Upper lobe of left lung (tissue), 6 donors: ENCODE measurements around the gene NPHP1. TPM values are rescaled to one million over a fixed set of nuclear protein-coding genes. Genes with fewer than 3 reads are reported as not detected.
A peak's percentile ranks its signal among the peaks of the same experiment; 100 is the strongest.

Source experiments
- ATAC-seq, 2 donors: fragments of 200-7000 bp; cut with Tn5 transposase; one replicate each; pipeline ENCODE4 v1.9.1; 2022; ENCODE audit warnings: mild to moderate bottlenecking in 2 of 2, moderate library complexity in 2 of 2; ENCODE audit not compliant: low FRiP score in 2 of 2
- DNase-seq, 2 donors: peaks; one replicate each; pipeline ENCODE4 v3.0.0-alpha.2; 2019 to 2020
- H3K27ac ChIP-seq, 4 donors: fragments of 200-600 bp; sonication (generic); one replicate each; pipeline ENCODE4 v1.5.1; 2016 to 2019
- H3K27me3 ChIP-seq, 4 donors: fragments of 200-600 bp; sonication (generic); one replicate each; pipeline ENCODE4 v1.5.1; 2017 to 2019
- H3K36me3 ChIP-seq, 4 donors: fragments of 200-600 bp; sonication (generic); one replicate each; pipeline ENCODE4 v1.5.1; 2016 to 2019
- H3K4me1 ChIP-seq, 4 donors: fragments of 200-600 bp; sonication (generic); one replicate each; pipeline ENCODE4 v1.5.1; 2018 to 2019
- H3K4me3 ChIP-seq, 4 donors: fragments of 200-600 bp; sonication (generic); one replicate each; pipeline ENCODE4 v1.5.1; 2017 to 2019; ENCODE audit warnings: mild to moderate bottlenecking in 2 of 4, moderate library complexity in 1 of 4
- H3K9me3 ChIP-seq, 4 donors: fragments of 200-600 bp; sonication (generic); one replicate each; pipeline ENCODE4 v1.5.1; 2018 to 2019
- EP300 ChIP-seq, 4 donors: sonication (generic); formaldehyde crosslinking; IDR thresholded peaks; one replicate each; pipeline ENCODE4 v1.5.1; 2017; ENCODE audit warnings: antibody characterized with exemption in 4 of 4, control low read depth in 2 of 4
- POLR2A ChIP-seq, 4 donors: fragments of 450-650 bp; IDR thresholded peaks; one replicate each; pipeline ENCODE4 v1.5.1; 2016 to 2017; ENCODE audit warnings: antibody characterized with exemption in 4 of 4, mild to moderate bottlenecking in 2 of 4
- POLR2AphosphoS5 ChIP-seq, 2 donors: sonication (generic); formaldehyde crosslinking; IDR thresholded peaks; one replicate each; pipeline ENCODE4 v1.5.1; 2017; ENCODE audit warnings: antibody characterized with exemption in 2 of 2
- WGBS, 2 donors: methylation state at CpG; one replicate each; pipeline ENCODE4 v1.1.5; 2017 to 2018; 5-methylcytosine and 5-hydroxymethylcytosine counted together
- total RNA-seq, 6 donors: library from RNA; depleted of rRNA in 4 of 6; stranded (reverse); fragments of >200 nt in 4 of 6; gene quantifications; one replicate each; pipeline versions ENCODE4 v1.1.0 to v1.2.1, GENCODE V29; 2016 to 2021
- TF ChIP-seq, protein P1 (sequence below), 6 experiments: fragments of 450-650 bp in 4 of 6; fragments of 200-600 bp in 2 of 6; sonication (generic) in 2 of 6; IDR thresholded peaks; one replicate each; pipeline ENCODE4 v1.5.1; 2016 to 2019; ENCODE audit warnings: antibody characterized with exemption in 6 of 6
- donor health status: DM: no; HTN: no; CAD: no; lungs with moderate emphysema.
- donor health status: DM: no; HTN: yes; CAD: no; lungs with severe emphysema.

NPHP1 gene
- total RNA-seq, 6 donors from 2014 or later = 3.2 to 18.4 (median 5.4) TPM

GRCh38 chr2:110105608-110106467, 99.0 kb downstream of the NPHP1 start:
- ATAC-seq (no peak), DNase-seq (peak; percentile 34 to 51)
- Histone ChIP-seq H3K4me3 (no peak overlapping the region), H3K36me3 (no peaks in the 10 kb centered on the region), H3K27ac (peak overlapping the region; percentile 67 to 89 (median 84)), H3K4me1 (peaks cover 29 to 61% (median 54%) of the 10 kb centered on the region in 4 donors), H3K9me3 (no peaks in the 10 kb centered on the region), H3K27me3 (no peaks in the 10 kb centered on the region)
- TF ChIP-seq, protein P1, sequence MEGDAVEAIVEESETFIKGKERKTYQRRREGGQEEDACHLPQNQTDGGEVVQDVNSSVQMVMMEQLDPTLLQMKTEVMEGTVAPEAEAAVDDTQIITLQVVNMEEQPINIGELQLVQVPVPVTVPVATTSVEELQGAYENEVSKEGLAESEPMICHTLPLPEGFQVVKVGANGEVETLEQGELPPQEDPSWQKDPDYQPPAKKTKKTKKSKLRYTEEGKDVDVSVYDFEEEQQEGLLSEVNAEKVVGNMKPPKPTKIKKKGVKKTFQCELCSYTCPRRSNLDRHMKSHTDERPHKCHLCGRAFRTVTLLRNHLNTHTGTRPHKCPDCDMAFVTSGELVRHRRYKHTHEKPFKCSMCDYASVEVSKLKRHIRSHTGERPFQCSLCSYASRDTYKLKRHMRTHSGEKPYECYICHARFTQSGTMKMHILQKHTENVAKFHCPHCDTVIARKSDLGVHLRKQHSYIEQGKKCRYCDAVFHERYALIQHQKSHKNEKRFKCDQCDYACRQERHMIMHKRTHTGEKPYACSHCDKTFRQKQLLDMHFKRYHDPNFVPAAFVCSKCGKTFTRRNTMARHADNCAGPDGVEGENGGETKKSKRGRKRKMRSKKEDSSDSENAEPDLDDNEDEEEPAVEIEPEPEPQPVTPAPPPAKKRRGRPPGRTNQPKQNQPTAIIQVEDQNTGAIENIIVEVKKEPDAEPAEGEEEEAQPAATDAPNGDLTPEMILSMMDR (IDR thresholded peaks at IDR 0.05) = no peak
- TF ChIP-seq POLR2AphosphoS5 (IDR thresholded peaks at IDR 0.05) = no peak
- no peak for TF ChIP-seq EP300 (IDR thresholded peaks at IDR 0.05)
- TF ChIP-seq POLR2A (IDR thresholded peaks at IDR 0.05) = no peak
- 29 to 31% methylated on average over 7 to 8 of the region's 8 CpGs for WGBS, 2 donors

DNA sequence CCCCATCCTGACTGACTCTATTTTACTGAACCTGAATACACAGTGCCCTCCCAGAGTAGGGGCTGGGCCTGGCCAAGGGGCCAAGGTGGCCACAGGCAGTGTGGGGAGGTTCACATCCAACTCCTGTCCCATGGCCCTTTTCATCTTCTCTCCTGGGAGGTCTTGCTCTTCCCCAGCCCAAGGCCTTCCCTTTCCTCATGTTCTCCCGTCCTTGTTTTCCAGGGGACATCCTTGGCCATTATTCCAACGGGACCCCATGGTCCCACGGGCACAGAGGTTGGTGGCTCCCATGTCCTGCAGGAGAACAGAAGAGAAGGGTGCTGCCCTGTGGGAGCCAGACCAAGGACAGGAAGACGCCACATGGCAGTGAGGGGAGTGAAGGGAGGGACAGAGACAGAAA, 99.6 kb downstream of the NPHP1 start:
- Histone ChIP-seq H3K4me3 (no peak overlapping the region), H3K4me1 (peaks cover 36 to 68% (median 60%) of the 10 kb centered on the region in 4 donors), H3K36me3 (no peaks in the 10 kb centered on the region), H3K9me3 (no peaks in the 10 kb centered on the region), H3K27ac (peak overlapping the region; percentile 67 to 89 (median 84)), H3K27me3 (no peaks in the 10 kb centered on the region)
- TF ChIP-seq POLR2A (IDR thresholded peaks at IDR 0.05) (no peak), EP300 (IDR thresholded peaks at IDR 0.05) (no peak), POLR2AphosphoS5 (IDR thresholded peaks at IDR 0.05) (no peak)
- TF ChIP-seq, protein P1 (IDR thresholded peaks at IDR 0.05) = no peak
- no peak for DNase-seq
- 90 to 91% methylated on average over 4 of the region's 4 CpGs for WGBS, 2 donors
- no peak for ATAC-seq

DNA sequence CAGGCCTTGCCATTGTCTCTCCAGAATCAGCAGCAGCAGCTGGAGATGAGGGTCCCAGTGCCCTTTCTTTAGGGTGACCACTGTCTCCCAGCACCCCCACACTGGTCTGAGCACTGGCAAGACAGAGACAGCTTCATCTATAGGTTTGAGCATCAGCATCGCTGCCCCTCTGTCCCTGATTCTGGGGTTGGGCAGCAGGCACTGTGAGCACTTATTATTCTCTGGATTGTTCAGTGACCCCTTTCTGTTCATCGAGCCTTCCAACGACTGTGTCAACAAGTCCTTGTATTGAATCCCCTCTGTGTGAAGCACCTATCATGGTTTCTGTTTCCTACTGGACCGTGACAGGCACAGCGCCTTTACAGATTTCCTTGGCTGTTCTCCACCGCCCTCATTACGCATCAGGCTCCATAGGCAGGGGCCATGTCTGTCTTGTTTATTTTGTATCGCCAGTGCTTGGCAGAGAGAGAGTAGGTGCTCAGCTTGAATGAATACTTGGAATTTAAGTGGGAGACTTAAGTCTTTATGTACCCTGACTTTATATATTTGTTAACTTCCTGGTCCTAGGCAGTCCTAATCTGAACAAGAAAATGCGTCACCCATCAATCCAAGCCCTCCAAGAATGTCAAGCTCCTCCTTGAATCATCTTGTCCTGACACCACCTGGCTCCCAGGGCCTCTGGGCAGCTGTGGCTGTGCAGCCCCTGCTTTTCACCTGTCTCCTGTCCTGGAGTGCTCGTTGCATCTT, 100.6 kb downstream of the NPHP1 start:
- peak overlapping the region; percentile 85 to 93 (median 88) for H3K27ac ChIP-seq
- DNase-seq (peak in 1 of 2 donors; percentile 73), ATAC-seq (peak in 1 of 2 donors; percentile 39)
- H3K4me1 ChIP-seq = peaks cover 45 to 77% (median 70%) of the 10 kb centered on the region in 4 donors
- no peaks in the 10 kb centered on the region for H3K9me3 ChIP-seq
- H3K4me3 ChIP-seq = no peak overlapping the region
- WGBS, 2 donors = 66 to 83% methylated on average over 10 of the region's 10 CpGs
- H3K36me3 ChIP-seq = no peaks in the 10 kb centered on the region
- TF ChIP-seq POLR2AphosphoS5 (IDR thresholded peaks at IDR 0.05) (peak; percentile 47 to 56), POLR2A (IDR thresholded peaks at IDR 0.05) (no peak), EP300 (IDR thresholded peaks at IDR 0.05) (peak in 2 of 4 donors; percentile 54 to 91)
- TF ChIP-seq, protein P1 (IDR thresholded peaks at IDR 0.05) = no peak
- H3K27me3 ChIP-seq = no peaks in the 10 kb centered on the region

GRCh38 chr2:110103061-110103961, 101.5 kb downstream of the NPHP1 start:
- H3K9me3 ChIP-seq = no peaks in the 10 kb centered on the region
- H3K4me3 ChIP-seq = no peak overlapping the region
- peaks cover 48 to 86% (median 77%) of the 10 kb centered on the region in 4 donors for H3K4me1 ChIP-seq
- 63 to 80% methylated on average over 8 to 20 of the region's 20 CpGs for WGBS, 2 donors
- no peaks in the 10 kb centered on the region for H3K36me3 ChIP-seq
- ATAC-seq (no peak), DNase-seq (peak; percentile 50 to 51)
- H3K27ac ChIP-seq = peak overlapping the region; percentile 85 to 93 (median 88)
- no peak for TF ChIP-seq EP300 (IDR thresholded peaks at IDR 0.05)
- no peak for TF ChIP-seq POLR2AphosphoS5 (IDR thresholded peaks at IDR 0.05)
- TF ChIP-seq POLR2A (IDR thresholded peaks at IDR 0.05) = no peak
- H3K27me3 ChIP-seq = no peaks in the 10 kb centered on the region
